Activated naive CD8-positive, alpha-beta T cell treated with anti-CD3 and anti-CD28 coated beads, Interleukin-2, amount 10 ng/mL, durations not matched to agents 7 days and 5 days (primary cell): ENCODE measurements around the gene ZEB1. TPM values are rescaled to one million over a fixed set of nuclear protein-coding genes. Genes with fewer than 3 reads are reported as not detected.
"Not testable (repeated sequence)": the region's sequence is repeated elsewhere in the genome, so short reads cannot be mapped to it uniquely, and the experiment has no call there.

Experiments used
- ATAC-seq: fragments of 150-1000 bp; cut with Tn5 transposase; one replicate; pipeline ENCODE4 v1.10.0; 2021; ENCODE audit warnings: low read depth, moderate library complexity
- POLR2A ChIA-PET: fragments of 350-600 bp; sonication (Branson Sonifier 250); formaldehyde crosslinking; loops from one replicate; lab custom pipeline; 2021; ENCODE audit warnings: antibody characterized with exemption; lab: Charles Lee
- DNase-seq: peaks from one replicate; pipeline ENCODE4 v3.0.0; 2021
- H3K27ac Mint-ChIP-seq: one replicate; pipeline ENCODE4 v1.8.0; 2022; ENCODE audit warnings: mild to moderate bottlenecking, mixed read lengths
- H3K27me3 Mint-ChIP-seq: one replicate; pipeline ENCODE4 v1.8.0; 2022; ENCODE audit warnings: mild to moderate bottlenecking, moderate library complexity, mixed read lengths
- H3K36me3 Mint-ChIP-seq: one replicate; pipeline ENCODE4 v1.8.0; 2021; ENCODE audit warnings: mild to moderate bottlenecking, mixed read lengths
- H3K4me1 Mint-ChIP-seq: one replicate; pipeline ENCODE4 v1.8.0; 2021; ENCODE audit warnings: mixed read lengths
- H3K4me3 Mint-ChIP-seq: one replicate; pipeline ENCODE4 v1.8.0; 2022; ENCODE audit warnings: mild to moderate bottlenecking, moderate library complexity, mixed read lengths
- H3K9me3 Mint-ChIP-seq: one replicate; pipeline ENCODE4 v1.8.0; 2021; ENCODE audit warnings: mixed read lengths
- total RNA-seq, 2 experiments: library from RNA; stranded (reverse); gene quantifications; one replicate each; pipeline ENCODE4 v1.2.3, GENCODE V29; 2021

ZEB1 gene
- total RNA-seq, 2 experiments from 2014 or later, result 40.2 to 42.6 TPM

GRCh38 chr10:31426401-31426800 is 107.4 kb downstream of the ZEB1 start:
- DNase-seq (no peak), ATAC-seq (no peak)
- POLR2A ChIA-PET, result no interaction called here
- Mint-ChIP-seq H3K4me1 (peaks cover 7% of the 10 kb centered on the region), H3K27ac (no peak overlapping the region), H3K27me3 (no peaks in the 10 kb centered on the region), H3K4me3 (no peak overlapping the region), H3K36me3 (peaks cover 32% of the 10 kb centered on the region), H3K9me3 (peaks cover 16% of the 10 kb centered on the region)

GRCh38 chr10:31427334-31427733 is 108.3 kb downstream of the ZEB1 start:
- H3K4me1 Mint-ChIP-seq, H3K27me3 Mint-ChIP-seq, POLR2A ChIA-PET: not testable (repeated sequence)

GRCh38 chr10:31428499-31428898 is 109.5 kb downstream of the ZEB1 start:
- H3K9me3 Mint-ChIP-seq, DNase-seq, H3K27ac Mint-ChIP-seq, ATAC-seq, H3K4me1 Mint-ChIP-seq, H3K4me3 Mint-ChIP-seq, POLR2A ChIA-PET, H3K27me3 Mint-ChIP-seq: not testable (repeated sequence)
- H3K36me3 Mint-ChIP-seq, result peaks cover 25% of the 10 kb centered on the region

More at GRCh38 chr10:31427334-31427733, 108.3 kb downstream of the ZEB1 start:
- not testable (repeated sequence) for H3K4me3 Mint-ChIP-seq, DNase-seq, ATAC-seq, H3K27ac Mint-ChIP-seq
- Mint-ChIP-seq H3K36me3 (peaks cover 29% of the 10 kb centered on the region), H3K9me3 (peaks cover 12% of the 10 kb centered on the region)

DNA sequence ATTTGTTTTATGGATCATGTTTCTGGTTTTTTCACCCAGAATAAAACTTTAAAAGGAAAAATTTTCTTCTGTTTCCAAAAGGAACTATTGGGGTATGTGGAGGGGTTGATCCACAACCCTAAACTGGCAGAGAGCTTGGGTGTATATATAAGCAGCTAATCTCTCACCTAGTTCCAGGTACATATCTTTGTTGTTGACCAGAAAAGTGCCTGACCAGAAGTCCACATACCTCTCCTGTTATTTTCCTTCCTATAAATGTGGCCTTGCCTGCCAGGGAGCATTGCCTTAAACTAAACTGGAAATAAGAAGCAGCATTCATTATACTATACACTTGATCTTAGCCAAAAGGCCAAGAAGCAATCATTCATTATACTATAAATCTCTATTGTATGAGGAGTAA is 112.0 kb downstream of the ZEB1 start:
- H3K36me3 Mint-ChIP-seq, result peaks cover 34% of the 10 kb centered on the region
- no peak overlapping the region for H3K27ac Mint-ChIP-seq
- H3K27me3 Mint-ChIP-seq, result no peaks in the 10 kb centered on the region
- H3K4me1 Mint-ChIP-seq, result peaks cover 1% of the 10 kb centered on the region
- DNase-seq (no peak), ATAC-seq (no peak)
- H3K9me3 Mint-ChIP-seq, result peaks cover 15% of the 10 kb centered on the region
- POLR2A ChIA-PET, result no interaction called here
- H3K4me3 Mint-ChIP-seq, result no peak overlapping the region

GRCh38 chr10:31437959-31438358 is 118.9 kb downstream of the ZEB1 start:
- DNase-seq, result no peak
- Mint-ChIP-seq H3K9me3 (peaks cover 18% of the 10 kb centered on the region), H3K4me1 (no peaks in the 10 kb centered on the region), H3K27me3 (no peaks in the 10 kb centered on the region), H3K36me3 (peaks cover 32% of the 10 kb centered on the region), H3K4me3 (no peak overlapping the region), H3K27ac (no peak overlapping the region)
- POLR2A ChIA-PET, result no interaction called here
- ATAC-seq, result no peak

DNA sequence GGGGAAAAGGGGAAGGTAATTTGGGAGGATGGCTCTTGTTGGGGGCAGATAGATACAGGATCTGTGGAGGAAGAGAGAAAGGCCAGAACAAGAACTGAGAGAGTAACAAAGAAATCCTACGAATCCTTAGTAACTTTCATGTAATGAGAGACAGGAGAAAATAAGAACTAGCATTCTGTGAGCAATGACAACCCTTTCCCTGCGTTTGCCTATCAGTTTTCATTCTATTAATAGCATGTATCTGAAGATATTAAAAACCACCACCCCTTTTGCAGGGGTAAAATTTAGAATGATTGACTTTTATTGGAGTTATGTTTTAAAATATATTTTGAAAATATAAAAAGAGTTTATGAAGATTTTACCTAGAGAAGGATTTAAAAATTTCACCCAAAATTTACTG is 132.8 kb downstream of the ZEB1 start:
- no peak for ATAC-seq
- peaks cover 5% of the 10 kb centered on the region for H3K4me1 Mint-ChIP-seq
- no peak for DNase-seq
- peaks cover 20% of the 10 kb centered on the region for H3K9me3 Mint-ChIP-seq
- no peaks in the 10 kb centered on the region for H3K27me3 Mint-ChIP-seq
- POLR2A ChIA-PET, result no interaction called here
- peaks cover 30% of the 10 kb centered on the region for H3K36me3 Mint-ChIP-seq
- H3K4me3 Mint-ChIP-seq, result no peak overlapping the region
- no peak overlapping the region for H3K27ac Mint-ChIP-seq

- Mint-ChIP-seq H3K4me3 (no peak overlapping the region), H3K27me3 (no peaks in the 10 kb centered on the region), H3K27ac (no peak overlapping the region), H3K36me3 (peaks cover 32% of the 10 kb centered on the region), H3K4me1 (peaks cover 11% of the 10 kb centered on the region), H3K9me3 (peaks cover 22% of the 10 kb centered on the region)
- POLR2A ChIA-PET, result no interaction called here
- DNase-seq (no peak), ATAC-seq (no peak)
Measured at GRCh38 chr10:31456468-31456867, 137.5 kb downstream of the ZEB1 start.

DNA sequence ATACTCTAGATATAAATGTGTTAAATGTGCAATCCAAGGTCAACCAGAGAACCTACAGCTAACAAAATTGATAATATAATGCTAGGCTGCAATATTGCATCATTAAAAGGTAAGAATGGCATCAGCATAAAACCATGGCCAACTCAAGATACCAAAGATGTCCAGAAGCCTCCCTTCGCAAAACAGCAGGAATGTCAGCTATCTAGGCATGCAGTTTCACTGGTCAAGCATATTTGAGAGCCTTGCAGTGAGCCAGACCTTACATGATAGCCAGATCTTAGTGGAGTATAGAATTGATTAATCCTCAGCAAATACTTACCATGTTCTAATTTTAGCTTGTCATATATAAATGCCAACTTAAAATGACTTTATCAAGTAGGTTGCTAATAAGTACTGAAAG is 138.8 kb downstream of the ZEB1 start:
- Mint-ChIP-seq H3K4me1 (peaks cover 9% of the 10 kb centered on the region), H3K4me3 (no peak overlapping the region), H3K27me3 (no peaks in the 10 kb centered on the region), H3K36me3 (peaks cover 40% of the 10 kb centered on the region), H3K9me3 (peaks cover 24% of the 10 kb centered on the region), H3K27ac (no peak overlapping the region)
- no peak for ATAC-seq
- POLR2A ChIA-PET, result no interaction called here
- no peak for DNase-seq

DNA sequence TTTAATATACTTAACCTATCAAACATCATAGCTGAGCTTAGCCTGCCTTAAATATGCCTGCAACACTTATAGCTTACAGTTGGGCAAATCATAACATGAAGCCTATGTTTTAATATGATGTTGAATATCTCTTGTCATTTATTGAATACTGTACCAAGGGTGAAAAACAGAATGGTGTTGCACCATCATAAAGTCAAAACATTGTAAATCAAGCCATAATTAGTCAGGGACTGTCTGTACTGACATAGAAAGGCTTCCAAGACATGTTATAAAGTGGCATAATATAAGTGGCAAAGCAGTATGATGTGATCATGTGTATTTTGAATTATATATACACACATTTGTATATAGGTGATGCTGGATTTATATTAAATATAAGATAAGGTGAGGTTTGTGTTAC is 140.0 kb downstream of the ZEB1 start:
- Mint-ChIP-seq H3K36me3 (peaks cover 42% of the 10 kb centered on the region), H3K4me1 (peaks cover 9% of the 10 kb centered on the region), H3K27me3 (no peaks in the 10 kb centered on the region), H3K9me3 (peaks cover 26% of the 10 kb centered on the region), H3K27ac (no peak overlapping the region), H3K4me3 (no peak overlapping the region)
- POLR2A ChIA-PET, result no interaction called here
- no peak for DNase-seq
- no peak for ATAC-seq

- H3K4me3 Mint-ChIP-seq, result no peak overlapping the region
- no peak overlapping the region for H3K27ac Mint-ChIP-seq
- POLR2A ChIA-PET, result no interaction called here
- H3K36me3 Mint-ChIP-seq, result peaks cover 39% of the 10 kb centered on the region
- DNase-seq (no peak), ATAC-seq (no peak)
- no peaks in the 10 kb centered on the region for H3K27me3 Mint-ChIP-seq
- peaks cover 23% of the 10 kb centered on the region for H3K9me3 Mint-ChIP-seq
- H3K4me1 Mint-ChIP-seq, result peaks cover 6% of the 10 kb centered on the region
Measured at GRCh38 chr10:31460242-31460641, 141.2 kb downstream of the ZEB1 start.

DNA sequence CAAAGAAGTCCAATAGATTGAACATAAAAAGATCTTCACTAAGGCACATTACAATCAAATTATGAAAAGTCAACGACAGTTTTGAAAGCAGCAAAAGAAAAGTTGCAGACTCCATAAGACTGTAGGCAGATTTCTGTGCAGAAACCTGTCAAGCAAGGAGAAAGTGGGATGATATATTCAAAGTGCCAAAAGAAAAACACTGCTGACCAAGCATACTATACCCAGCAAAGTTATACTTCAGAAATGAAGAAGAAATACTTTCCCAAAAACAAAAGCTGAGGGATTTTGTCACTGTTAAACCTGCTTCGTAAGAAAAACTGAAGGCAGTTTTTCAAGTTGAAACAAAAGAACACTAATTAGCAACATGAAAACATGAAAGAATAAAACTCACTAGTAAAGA is 145.5 kb downstream of the ZEB1 start:
- peaks cover 27% of the 10 kb centered on the region for H3K9me3 Mint-ChIP-seq
- H3K4me3 Mint-ChIP-seq, result no peak overlapping the region
- peaks cover 73% of the 10 kb centered on the region for H3K36me3 Mint-ChIP-seq
- POLR2A ChIA-PET, result no interaction called here
- DNase-seq (no peak), ATAC-seq (no peak)
- no peaks in the 10 kb centered on the region for H3K4me1 Mint-ChIP-seq
- no peak overlapping the region for H3K27ac Mint-ChIP-seq
- no peaks in the 10 kb centered on the region for H3K27me3 Mint-ChIP-seq

DNA sequence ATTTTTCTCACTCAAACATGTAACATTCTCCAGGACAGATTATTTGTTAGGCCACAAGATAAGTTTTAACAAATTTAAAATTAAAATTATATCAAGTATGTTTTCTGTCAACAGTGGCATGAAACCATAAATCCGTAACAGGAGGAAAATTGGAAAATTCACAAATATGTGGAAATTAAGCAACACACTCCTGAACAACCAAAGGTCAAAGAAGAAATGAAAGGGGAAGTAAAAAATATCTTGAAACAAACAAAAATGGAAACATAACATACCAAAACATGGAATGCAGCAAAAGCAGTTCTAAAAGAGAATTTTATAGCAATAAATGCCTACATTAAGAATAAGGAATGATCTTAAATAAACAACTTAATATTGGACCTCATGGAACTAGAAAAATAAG is 147.3 kb downstream of the ZEB1 start:
- Mint-ChIP-seq H3K27ac (no peak overlapping the region), H3K9me3 (peaks cover 26% of the 10 kb centered on the region), H3K36me3 (peaks cover 69% of the 10 kb centered on the region), H3K4me3 (no peak overlapping the region), H3K4me1 (no peaks in the 10 kb centered on the region), H3K27me3 (no peaks in the 10 kb centered on the region)
- no peak for DNase-seq
- ATAC-seq, result no peak
- POLR2A ChIA-PET, result no interaction called here

DNA sequence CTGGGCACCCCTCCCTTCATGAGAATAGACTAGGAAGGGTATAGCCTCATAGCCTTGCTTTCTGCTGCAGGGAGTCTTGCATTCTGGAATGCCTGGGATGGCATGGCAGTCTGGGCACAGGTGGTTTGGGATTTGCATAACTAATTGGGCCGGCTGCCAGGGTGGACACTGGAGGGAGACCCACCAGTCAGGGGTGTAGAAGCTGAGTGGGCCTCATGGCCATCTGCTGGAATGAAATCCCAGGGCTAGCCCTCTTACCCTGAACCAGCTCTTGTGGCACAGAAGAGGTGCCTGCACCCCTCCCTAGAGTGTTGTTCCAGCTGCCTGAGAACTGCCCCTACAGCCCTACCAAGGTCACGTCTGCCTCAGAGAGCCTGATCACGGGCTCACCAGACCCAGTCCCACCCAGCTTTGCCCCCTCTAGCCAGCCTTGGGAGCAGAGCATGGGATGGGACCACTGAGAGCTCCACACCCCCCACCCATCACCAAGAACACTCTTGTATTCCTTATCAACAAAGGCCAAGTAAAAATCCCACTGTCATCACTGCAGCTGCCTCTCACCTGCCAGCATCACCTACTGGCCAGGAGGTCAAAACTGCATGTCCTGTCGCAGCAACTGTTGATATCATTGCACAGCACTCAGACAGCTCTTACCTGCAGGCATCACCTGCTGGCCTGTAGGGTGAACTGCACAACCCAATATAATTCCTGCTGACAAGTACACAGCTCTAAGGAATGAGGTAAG is 148.9 kb downstream of the ZEB1 start:
- Mint-ChIP-seq H3K36me3 (peaks cover 53% of the 10 kb centered on the region), H3K4me3 (no peak overlapping the region), H3K27ac (no peak overlapping the region), H3K4me1 (no peaks in the 10 kb centered on the region), H3K9me3 (peaks cover 18% of the 10 kb centered on the region), H3K27me3 (no peaks in the 10 kb centered on the region)
- POLR2A ChIA-PET, result no interaction called here
- ATAC-seq (no peak), DNase-seq (no peak)

DNA sequence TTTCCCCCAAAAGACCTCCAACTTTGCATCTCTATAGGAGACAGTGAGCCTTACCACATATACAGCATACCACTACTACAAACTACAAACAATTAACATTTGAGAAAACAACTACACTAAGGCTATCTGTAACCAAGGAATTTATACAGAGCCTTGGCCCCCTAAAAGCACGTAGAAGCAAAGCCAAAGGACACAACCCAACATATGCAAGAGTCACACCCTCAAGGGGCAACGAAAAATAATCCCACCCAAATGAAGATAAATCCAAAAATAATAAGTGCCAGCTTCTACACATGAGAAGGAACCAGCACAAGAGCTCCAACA is 149.5 kb downstream of the ZEB1 start:
- peaks cover 48% of the 10 kb centered on the region for H3K36me3 Mint-ChIP-seq
- H3K4me3 Mint-ChIP-seq, result no peak overlapping the region

More for the DNA sequence above, 149.5 kb downstream of the ZEB1 start:
- no peak overlapping the region for H3K27ac Mint-ChIP-seq
- DNase-seq (no peak), ATAC-seq (no peak)
- no peaks in the 10 kb centered on the region for H3K27me3 Mint-ChIP-seq
- no peaks in the 10 kb centered on the region for H3K4me1 Mint-ChIP-seq
- POLR2A ChIA-PET, result no interaction called here
- H3K9me3 Mint-ChIP-seq, result peaks cover 15% of the 10 kb centered on the region
